Esophagus muscularis mucosa (tissue), 4 donors: ENCODE data around the gene IFT88. TPM values are rescaled to one million over a fixed set of nuclear protein-coding genes. Genes with fewer than 3 reads are reported as not detected.

Experiments used
- DNase-seq: peaks from one replicate; pipeline ENCODE4 v3.0.0-alpha.2; 2017; ENCODE audit errors: extremely low spot score
- H3K27ac ChIP-seq, 4 donors: fragments of 200-600 bp; sonication (generic); replicated peaks in 1 of 4; 1 replicate in 3 of 4; 2 replicates in 1 of 4; pipeline ENCODE4 v1.5.1; 2016 to 2019; ENCODE audit warnings: mild to moderate bottlenecking in 1 of 4
- H3K27me3 ChIP-seq, 4 donors: fragments of 200-600 bp; sonication (generic); one replicate each; pipeline versions ENCODE4 v1.5.1 to v1.6.0; 2016 to 2019
- H3K36me3 ChIP-seq, 4 donors: fragments of 200-600 bp; sonication (generic); one replicate each; pipeline ENCODE4 v1.5.1; 2016 to 2019
- H3K4me1 ChIP-seq, 4 donors: fragments of 200-600 bp; sonication (generic); one replicate each; pipeline ENCODE4 v1.5.1; 2016 to 2019
- H3K4me3 ChIP-seq, 4 donors: fragments of 200-600 bp; sonication (generic); 1 replicate in 2 of 4; 2 replicates in 2 of 4; pipeline ENCODE4 v1.5.1; 2016 to 2019; ENCODE audit warnings: mild to moderate bottlenecking in 4 of 4, moderate library complexity in 1 of 4
- H3K9me3 ChIP-seq, 4 donors: fragments of 200-600 bp; sonication (generic); 1 replicate in 3 of 4; 2 replicates in 1 of 4; pipeline ENCODE4 v1.5.1; 2016 to 2019
- CTCF ChIP-seq, 3 experiments: fragments of 200-600 bp in 2 of 3; fragments of 450-650 bp in 1 of 3; sonication (generic) in 2 of 3; IDR thresholded peaks; one replicate each; pipeline ENCODE4 v1.5.1; 2017 to 2019; ENCODE audit warnings: antibody characterized with exemption in 3 of 3, mild to moderate bottlenecking in 2 of 3, moderate library complexity in 1 of 3
- EP300 ChIP-seq: sonication (generic); formaldehyde crosslinking; IDR thresholded peaks from one replicate; pipeline ENCODE4 v1.6.1; 2017; ENCODE audit warnings: antibody characterized with exemption
- POLR2A ChIP-seq: fragments of 450-650 bp; IDR thresholded peaks from one replicate; pipeline ENCODE4 v1.6.1; 2017; ENCODE audit warnings: antibody characterized with exemption, moderate library complexity, mild to moderate bottlenecking, low read depth
- POLR2AphosphoS5 ChIP-seq, 2 donors: sonication (generic); formaldehyde crosslinking; IDR thresholded peaks; one replicate each; pipeline ENCODE4 v1.6.1; 2017; ENCODE audit warnings: antibody characterized with exemption in 2 of 2
- WGBS: methylation state at CpG from one replicate; pipeline ENCODE4 v1.1.5; 2018; 5-methylcytosine and 5-hydroxymethylcytosine counted together
- intact Hi-C: fragments of 100-400 bp; cut with DNase I; formaldehyde crosslinking; loops from one replicate; pipeline ENCODE4 v1.15.1; 2023
- total RNA-seq, 4 donors: library from RNA; depleted of rRNA; stranded (reverse); fragments of >200 nt; gene quantifications; one replicate each; pipeline versions ENCODE4 v1.1.0 to v1.2.1, GENCODE V29; 2016

IFT88 gene
- total RNA-seq, 4 donors from 2014 or later, result 10.4 to 13.7 (median 11.5) TPM

- intact Hi-C loops, result no loop called here
- TF ChIP-seq CTCF (IDR thresholded peaks at IDR 0.05) (no peak), EP300 (no peak), POLR2AphosphoS5 (IDR thresholded peaks at IDR 0.05) (no peak)
- 78% methylated on average over 4 of the region's 4 CpGs for WGBS
Observed at GRCh38 chr13:20547479-20547908, 19.5 kb upstream of the IFT88 start.

GRCh38 chr13:20550799-20551198 is 16.2 kb upstream of the IFT88 start:
- no peak for DNase-seq
- intact Hi-C loops, result no loop called here
- H3K27me3 ChIP-seq, result no peaks in the 10 kb centered on the region
- no peaks in the 10 kb centered on the region for H3K9me3 ChIP-seq
- 75% methylated on average over 3 of the region's 5 CpGs for WGBS
- H3K27ac ChIP-seq, result no peak overlapping the region
- no peaks in the 10 kb centered on the region for H3K4me1 ChIP-seq
- H3K4me3 ChIP-seq, result no peak overlapping the region
- TF ChIP-seq POLR2A (no peak), POLR2AphosphoS5 (IDR thresholded peaks at IDR 0.05) (no peak), CTCF (IDR thresholded peaks at IDR 0.05) (no peak), EP300 (no peak)
- H3K36me3 ChIP-seq, result no peaks in the 10 kb centered on the region

More at GRCh38 chr13:20547479-20547908, 19.5 kb upstream of the IFT88 start:
- no peak overlapping the region for H3K4me3 ChIP-seq
- no peaks in the 10 kb centered on the region for H3K4me1 ChIP-seq
- H3K36me3 ChIP-seq, result no peaks in the 10 kb centered on the region
- no peak overlapping the region for H3K27ac ChIP-seq
- no peaks in the 10 kb centered on the region for H3K9me3 ChIP-seq
- no peaks in the 10 kb centered on the region for H3K27me3 ChIP-seq
- DNase-seq, result no peak

- intact Hi-C loops, result no loop called here
- Histone ChIP-seq H3K27me3 (no peaks in the 10 kb centered on the region), H3K9me3 (no peaks in the 10 kb centered on the region), H3K36me3 (no peaks in the 10 kb centered on the region), H3K27ac (no peak overlapping the region), H3K4me3 (no peak overlapping the region), H3K4me1 (no peaks in the 10 kb centered on the region)
- 67% methylated on average over 3 of the region's 3 CpGs for WGBS
- TF ChIP-seq POLR2AphosphoS5 (IDR thresholded peaks at IDR 0.05), result no peak
- no peak for TF ChIP-seq EP300
- no peak for TF ChIP-seq CTCF (IDR thresholded peaks at IDR 0.05)
- no peak for TF ChIP-seq POLR2A
- no peak for DNase-seq
Observed at GRCh38 chr13:20553311-20553710, 13.6 kb upstream of the IFT88 start.

GRCh38 chr13:20558982-20559381 is 8.0 kb upstream of the IFT88 start:
- Histone ChIP-seq H3K36me3 (no peaks in the 10 kb centered on the region), H3K27ac (no peak overlapping the region), H3K9me3 (no peaks in the 10 kb centered on the region), H3K27me3 (no peaks in the 10 kb centered on the region), H3K4me1 (no peaks in the 10 kb centered on the region), H3K4me3 (no peak overlapping the region)
- WGBS, result 54% methylated on average over 3 of the region's 3 CpGs
- intact Hi-C loops, result no loop called here
- TF ChIP-seq CTCF (IDR thresholded peaks at IDR 0.05) (no peak), EP300 (no peak), POLR2AphosphoS5 (IDR thresholded peaks at IDR 0.05) (no peak), POLR2A (no peak)
- no peak for DNase-seq

GRCh38 chr13:20559659-20560356 is 7.1 kb upstream of the IFT88 start:
- Histone ChIP-seq H3K4me3 (no peak overlapping the region), H3K27me3 (no peaks in the 10 kb centered on the region), H3K27ac (no peak overlapping the region), H3K4me1 (no peaks in the 10 kb centered on the region), H3K36me3 (no peaks in the 10 kb centered on the region), H3K9me3 (no peaks in the 10 kb centered on the region)
- intact Hi-C loops, result no loop called here
- WGBS, result 77% methylated on average over 6 of the region's 6 CpGs
- TF ChIP-seq POLR2AphosphoS5 (IDR thresholded peaks at IDR 0.05) (no peak), CTCF (IDR thresholded peaks at IDR 0.05) (no peak), EP300 (no peak), POLR2A (no peak)
- peak; percentile 55 for DNase-seq
